Measurements from ENCODE around the gene EPN1. TPM values are rescaled to one million over a fixed set of nuclear protein-coding genes. Genes with fewer than 3 reads are reported as not detected.

Gene EPN1
- polyA plus RNA-seq, 6 donors from 2014 or later = 1.0 to 28.9 (median 13.8) TPM

GRCh38 chr19:55649268-55650125 lies 25.5 kb upstream of the EPN1 start:
- Mint-ChIP-seq H3K36me3 (peaks cover 0 to 5% of the 10 kb centered on the region in 2 donors), H3K4me1 (peaks cover 35 to 56% (median 53%) of the 10 kb centered on the region in 3 donors), H3K4me3 (peak overlapping the region; percentile 81 to 98 (median 91)), H3K9me3 (no peaks in the 10 kb centered on the region), H3K27me3 (no peaks in the 10 kb centered on the region), H3K27ac (peak overlapping the region in 5 of 6 donors; percentile 77 to 93 (median 82))
- no peak for DNase-seq
- ATAC-seq (ENCODE audit: low read depth in 2 of 2) = no peak

- no peak for ATAC-seq (ENCODE audit: low read depth in 2 of 2)
- Mint-ChIP-seq H3K27me3 (no peaks in the 10 kb centered on the region), H3K9me3 (no peaks in the 10 kb centered on the region), H3K27ac (peak overlapping the region in 4 of 6 donors; percentile 59 to 94 (median 80)), H3K4me1 (peaks cover 33 to 52% (median 51%) of the 10 kb centered on the region in 3 donors), H3K36me3 (peaks cover 0 to 5% of the 10 kb centered on the region in 2 donors), H3K4me3 (peak overlapping the region; percentile 43 to 92 (median 74))
- DNase-seq = no peak
These were observed 24.9 kb upstream of the EPN1 start for GRCh38 chr19:55650126-55650557.

- Mint-ChIP-seq H3K4me1 (peaks cover 37 to 49% (median 49%) of the 10 kb centered on the region in 3 donors), H3K27ac (peak overlapping the region in 4 of 6 donors; percentile 67 to 94 (median 90))
- DNase-seq = no peak
These were observed 24.3 kb upstream of the EPN1 start for GRCh38 chr19:55650602-55651230.

GRCh38 chr19:55651236-55651635 lies 23.8 kb upstream of the EPN1 start:
- Mint-ChIP-seq H3K9me3 (no peaks in the 10 kb centered on the region), H3K4me1 (peaks cover 42 to 54% (median 52%) of the 10 kb centered on the region in 3 donors), H3K27ac (peak overlapping the region in 1 of 6 donors; percentile 93), H3K27me3 (no peaks in the 10 kb centered on the region), H3K36me3 (peaks cover 0 to 5% of the 10 kb centered on the region in 2 donors), H3K4me3 (peak overlapping the region in 2 of 8 donors; percentile 91 to 92)
- no peak for ATAC-seq (ENCODE audit: low read depth in 2 of 2)
- no peak for DNase-seq

More at GRCh38 chr19:55650602-55651230, 24.3 kb upstream of the EPN1 start:
- Mint-ChIP-seq H3K4me3 (peak overlapping the region; percentile 38 to 92 (median 74)), H3K27me3 (no peaks in the 10 kb centered on the region), H3K9me3 (no peaks in the 10 kb centered on the region), H3K36me3 (peaks cover 0 to 5% of the 10 kb centered on the region in 2 donors)
- no peak for ATAC-seq (ENCODE audit: low read depth in 2 of 2)

DNA sequence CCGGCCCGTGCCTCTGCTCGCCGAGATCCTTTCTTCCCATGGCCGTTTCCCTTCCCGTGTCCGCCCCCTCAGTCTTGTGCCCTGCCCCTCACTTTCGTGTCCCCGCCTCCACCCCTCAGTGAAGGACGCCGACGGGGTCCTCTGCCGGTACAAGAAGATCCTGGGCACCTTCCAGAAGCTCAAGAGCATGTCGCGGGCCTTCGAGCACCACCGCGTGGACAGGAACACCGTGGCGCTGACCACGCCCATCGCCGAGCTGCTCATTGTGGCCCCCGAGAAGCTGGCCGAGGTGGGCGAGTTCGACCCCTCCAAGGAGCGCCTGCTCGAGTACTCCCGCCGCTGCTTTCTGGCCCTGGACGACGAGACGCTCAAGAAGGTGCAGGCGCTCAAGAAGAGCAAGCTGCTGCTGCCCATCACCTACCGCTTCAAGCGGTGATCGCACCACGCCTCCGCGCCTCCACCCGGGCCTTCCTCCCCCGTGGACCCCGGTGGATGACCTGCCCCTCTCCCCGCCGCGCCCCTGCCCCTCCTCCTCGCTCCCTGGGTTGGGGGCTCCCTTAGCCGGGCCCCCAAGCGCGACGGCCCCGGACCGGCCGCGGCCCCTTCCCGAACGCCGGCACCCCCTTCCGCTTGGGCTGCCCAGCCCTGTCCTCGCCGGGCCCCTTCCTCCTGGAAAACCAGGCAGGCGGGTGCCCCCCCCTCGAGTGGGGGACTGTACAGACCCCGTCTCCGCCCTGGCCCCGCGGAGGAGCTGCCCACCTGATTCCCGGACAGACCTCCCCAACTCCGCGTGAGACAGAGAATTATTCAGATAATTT lies 22.5 kb upstream of the EPN1 start:
- ATAC-seq (ENCODE audit: low read depth in 2 of 2) (no peak), DNase-seq (no peak)
- no peaks in the 10 kb centered on the region for H3K27me3 Mint-ChIP-seq
- H3K36me3 Mint-ChIP-seq = peaks cover 0 to 5% of the 10 kb centered on the region in 2 donors
- H3K9me3 Mint-ChIP-seq = no peaks in the 10 kb centered on the region
- peaks cover 42 to 55% (median 55%) of the 10 kb centered on the region in 3 donors for H3K4me1 Mint-ChIP-seq
- H3K4me3 Mint-ChIP-seq = peak overlapping the region in 4 of 8 donors; percentile 20 to 60 (median 42)
- H3K27ac Mint-ChIP-seq = peak overlapping the region in 4 of 6 donors; percentile 72 to 99 (median 91)

GRCh38 chr19:55653651-55654322 lies 21.2 kb upstream of the EPN1 start:
- peaks cover 0 to 5% of the 10 kb centered on the region in 2 donors for H3K36me3 Mint-ChIP-seq
- ATAC-seq (ENCODE audit: low read depth in 2 of 2) = peak; percentile 47 to 49
- H3K9me3 Mint-ChIP-seq = no peaks in the 10 kb centered on the region
- H3K4me1 Mint-ChIP-seq = peaks cover 44 to 57% (median 56%) of the 10 kb centered on the region in 3 donors
- peak; percentile 98 for DNase-seq
- H3K4me3 Mint-ChIP-seq = peak overlapping the region; percentile 91 to 99 (median 96)
- H3K27ac Mint-ChIP-seq = peak overlapping the region; percentile 96 to 99 (median 99)
- no peaks in the 10 kb centered on the region for H3K27me3 Mint-ChIP-seq

- Mint-ChIP-seq H3K4me3 (peak overlapping the region; percentile 91 to 99 (median 96)), H3K36me3 (peaks cover 0 to 8% of the 10 kb centered on the region in 2 donors), H3K4me1 (peaks cover 43 to 56% (median 54%) of the 10 kb centered on the region in 3 donors), H3K9me3 (no peaks in the 10 kb centered on the region), H3K27ac (peak overlapping the region; percentile 96 to 99 (median 99)), H3K27me3 (no peaks in the 10 kb centered on the region)
- peak; percentile 99 for DNase-seq
- peak; percentile 68 to 70 for ATAC-seq (ENCODE audit: low read depth in 2 of 2)
These were observed 20.6 kb upstream of the EPN1 start for GRCh38 chr19:55654323-55654867.

- Mint-ChIP-seq H3K4me3 (peak within 1 kb of the TSS; percentile 91 to 99 (median 96)), H3K27me3 (no peaks in the 10 kb centered on the region), H3K9me3 (no peaks in the 10 kb centered on the region), H3K27ac (peak within 1 kb of the TSS; percentile 96 to 99 (median 99)), H3K4me1 (peaks cover 43 to 56% (median 54%) of the 10 kb centered on the region in 3 donors), H3K36me3 (peaks cover 0 to 13% of the 10 kb centered on the region in 2 donors)
- ATAC-seq (ENCODE audit: low read depth in 2 of 2) = peak; percentile 43 to 49
- peak; percentile 92 for DNase-seq
These were observed 20.0 kb upstream of the EPN1 start, which contains the start of gene U2AF2 for GRCh38 chr19:55654868-55655647. Gene U2AF2, plus strand, starts transcription at chr19:55655035. Its CDS starts 70 bp downstream, at chr19:55655105.

DNA sequence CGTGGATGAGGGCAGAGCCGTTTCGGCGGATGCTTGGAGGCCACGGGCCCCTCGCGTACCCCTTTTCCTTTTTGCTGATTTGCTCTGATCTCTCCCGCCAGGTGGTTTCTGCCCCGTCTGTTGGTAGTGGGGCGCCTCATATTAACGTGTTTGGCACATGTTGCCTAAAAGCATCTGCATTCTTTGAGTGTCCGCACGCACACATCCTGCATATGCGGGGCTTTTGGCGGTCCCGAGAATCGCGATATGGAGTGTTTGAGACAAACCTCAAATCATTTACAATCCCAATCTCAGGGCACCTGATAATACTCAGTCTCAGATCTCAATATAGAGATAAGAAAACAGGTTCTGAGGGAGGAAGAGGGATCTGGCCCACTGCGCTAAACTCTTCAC lies 19.4 kb upstream of the EPN1 start:
- no peak for DNase-seq
- H3K9me3 Mint-ChIP-seq = no peaks in the 10 kb centered on the region
- H3K27ac Mint-ChIP-seq = peak overlapping the region; percentile 96 to 99 (median 98)
- H3K4me3 Mint-ChIP-seq = peak overlapping the region; percentile 91 to 99 (median 96)
- no peaks in the 10 kb centered on the region for H3K27me3 Mint-ChIP-seq
- H3K36me3 Mint-ChIP-seq = peaks cover 0 to 13% of the 10 kb centered on the region in 2 donors
- H3K4me1 Mint-ChIP-seq = peaks cover 43 to 54% (median 54%) of the 10 kb centered on the region in 3 donors
- ATAC-seq (ENCODE audit: low read depth in 2 of 2) = no peak

DNA sequence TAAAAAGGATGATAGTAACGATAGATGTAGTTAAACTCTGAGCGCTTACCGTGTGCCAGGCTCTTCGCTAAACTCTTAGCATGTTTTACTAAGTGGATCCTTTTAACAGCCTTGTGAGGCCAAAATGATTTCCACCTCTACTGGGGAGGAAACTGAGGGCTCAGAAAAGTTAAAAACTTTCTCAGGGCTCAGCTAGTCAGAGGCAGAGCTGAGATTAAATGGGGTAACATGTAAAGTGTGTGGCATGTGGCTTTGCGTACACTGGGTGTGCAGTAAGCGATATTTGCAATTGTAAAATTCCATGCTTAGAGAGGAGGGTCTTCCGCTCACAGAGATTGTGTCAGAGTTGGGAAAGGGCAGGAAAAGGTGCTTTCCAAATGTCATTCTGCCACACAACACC lies 18.5 kb upstream of the EPN1 start:
- Mint-ChIP-seq H3K4me3 (peak overlapping the region; percentile 91 to 99 (median 96)), H3K4me1 (peaks cover 40 to 53% (median 48%) of the 10 kb centered on the region in 3 donors), H3K27me3 (no peaks in the 10 kb centered on the region), H3K36me3 (peaks cover 0 to 9% of the 10 kb centered on the region in 2 donors), H3K9me3 (no peaks in the 10 kb centered on the region), H3K27ac (peak overlapping the region in 4 of 6 donors; percentile 67 to 99 (median 98))
- DNase-seq (no peak), ATAC-seq (ENCODE audit: low read depth in 2 of 2) (no peak)

DNA sequence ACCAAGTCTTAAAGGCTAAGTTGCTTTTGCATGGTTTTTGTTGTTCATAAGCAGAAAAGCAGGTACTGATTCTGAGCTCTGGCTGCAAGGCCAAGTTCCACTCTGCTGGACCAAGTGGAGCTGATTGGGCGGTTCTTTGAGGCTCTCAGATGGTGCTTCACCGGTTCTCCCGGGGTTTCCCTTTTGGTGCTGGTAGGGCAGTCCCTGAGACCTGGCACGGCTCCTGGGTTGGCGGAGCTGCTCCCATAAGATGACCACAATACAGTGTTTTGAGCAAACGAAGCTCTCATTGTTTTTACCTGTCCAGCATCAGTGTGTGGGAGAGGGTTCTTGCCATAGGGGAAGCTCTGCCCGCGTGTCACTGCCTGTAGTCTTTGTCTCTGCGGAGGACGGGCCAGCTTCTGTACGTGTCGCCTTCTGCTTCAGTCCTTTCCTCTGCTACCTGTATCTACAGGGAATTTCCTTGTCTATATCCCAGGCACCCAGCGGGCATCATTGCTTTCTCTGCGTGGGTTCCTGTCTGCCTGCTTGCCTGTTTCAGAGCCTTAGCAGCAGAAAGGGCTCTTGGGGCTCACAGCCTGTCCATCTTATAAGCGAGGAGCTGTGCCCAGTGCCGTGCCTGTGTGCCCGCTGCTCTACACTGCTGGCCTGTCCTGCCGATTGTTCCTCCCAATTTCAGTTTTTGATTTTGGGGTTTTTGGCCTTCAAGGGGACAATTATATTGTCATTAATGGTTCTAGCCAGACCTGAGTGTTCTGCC lies 17.9 kb upstream of the EPN1 start:
- Mint-ChIP-seq H3K9me3 (no peaks in the 10 kb centered on the region), H3K27ac (peak overlapping the region in 5 of 6 donors; percentile 67 to 96 (median 87)), H3K4me3 (peak overlapping the region; percentile 42 to 99 (median 94)), H3K36me3 (peaks cover 0 to 16% of the 10 kb centered on the region in 2 donors), H3K4me1 (peaks cover 43 to 56% (median 48%) of the 10 kb centered on the region in 3 donors), H3K27me3 (no peaks in the 10 kb centered on the region)
- ATAC-seq (ENCODE audit: low read depth in 2 of 2) (no peak), DNase-seq (no peak)

Data from naive B cell (primary cell).